GM21367 (cell line): ENCODE data around the gene TARDBP.
"Not testable (repeated sequence)": the region's sequence is repeated elsewhere in the genome, so short reads cannot be mapped to it uniquely, and the experiment has no call there.

Source experiments
- ATAC-seq: cut with Tn5 transposase; IDR thresholded peaks from one replicate; pipeline ENCODE4 v1.9.1; 2021; ENCODE audit not compliant: unreplicated experiment

Gene TARDBP

DNA sequence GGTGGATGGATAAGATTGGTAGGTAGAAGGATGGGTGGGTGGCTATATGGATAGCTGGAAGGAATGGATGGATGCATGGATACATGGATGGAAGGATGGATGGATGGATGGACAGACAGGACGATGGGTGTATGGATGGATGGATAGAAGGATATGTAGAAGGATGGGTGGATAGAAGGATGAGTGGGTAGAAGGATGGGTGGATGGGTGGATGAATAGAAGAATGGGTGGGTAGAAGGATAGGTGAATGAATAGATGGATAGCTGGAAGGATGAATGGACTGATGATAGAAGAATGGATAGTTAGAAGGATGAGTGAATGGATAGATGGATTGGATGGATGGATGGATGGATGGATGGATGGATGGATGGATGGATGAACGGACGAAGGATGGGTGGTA lies 29.6 kb downstream of the TARDBP start:
- no peak for ATAC-seq

DNA sequence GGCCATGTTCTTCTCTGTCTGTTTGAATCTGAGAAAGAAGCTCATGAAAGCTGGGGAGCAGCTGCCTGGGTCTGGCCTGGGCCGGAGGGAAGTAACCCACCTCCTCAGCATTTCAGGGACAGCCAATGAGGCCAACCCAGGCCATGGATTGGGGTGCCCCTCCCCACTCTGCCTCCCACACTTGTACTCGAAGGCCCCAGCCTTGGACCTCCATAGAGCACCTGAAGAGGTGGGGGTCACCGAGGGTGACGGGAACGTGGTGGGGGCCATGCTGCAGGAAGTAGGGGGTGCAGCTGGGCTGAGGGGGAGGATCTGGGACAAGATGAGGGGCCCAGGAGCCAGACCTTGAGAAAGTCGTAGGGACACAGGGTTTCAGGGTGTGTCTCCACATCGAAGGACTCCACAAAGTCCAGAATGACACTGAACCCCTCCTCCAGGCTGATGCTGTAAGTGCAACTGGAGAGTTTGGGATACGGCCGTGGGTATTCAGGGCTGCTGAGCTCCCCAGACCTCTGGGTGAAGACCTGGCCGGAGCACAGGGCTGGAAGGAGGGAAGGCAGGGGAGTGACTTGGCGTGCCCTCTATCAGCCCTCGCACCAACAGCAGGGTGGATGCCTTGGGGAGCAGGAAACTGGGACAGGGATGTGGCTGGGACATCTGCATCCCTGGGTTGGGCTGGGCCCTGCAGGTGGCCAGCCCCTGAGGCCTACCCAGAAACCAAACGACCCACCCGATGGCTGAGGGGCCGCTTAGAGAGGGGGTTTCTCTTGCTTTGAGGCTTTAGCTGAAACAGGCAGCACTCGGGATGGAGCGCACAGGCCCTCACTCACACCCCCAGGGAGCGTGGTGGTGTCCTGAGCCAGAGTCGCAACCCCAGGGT lies 30.8 kb downstream of the TARDBP start:
- ATAC-seq, result no peak

DNA sequence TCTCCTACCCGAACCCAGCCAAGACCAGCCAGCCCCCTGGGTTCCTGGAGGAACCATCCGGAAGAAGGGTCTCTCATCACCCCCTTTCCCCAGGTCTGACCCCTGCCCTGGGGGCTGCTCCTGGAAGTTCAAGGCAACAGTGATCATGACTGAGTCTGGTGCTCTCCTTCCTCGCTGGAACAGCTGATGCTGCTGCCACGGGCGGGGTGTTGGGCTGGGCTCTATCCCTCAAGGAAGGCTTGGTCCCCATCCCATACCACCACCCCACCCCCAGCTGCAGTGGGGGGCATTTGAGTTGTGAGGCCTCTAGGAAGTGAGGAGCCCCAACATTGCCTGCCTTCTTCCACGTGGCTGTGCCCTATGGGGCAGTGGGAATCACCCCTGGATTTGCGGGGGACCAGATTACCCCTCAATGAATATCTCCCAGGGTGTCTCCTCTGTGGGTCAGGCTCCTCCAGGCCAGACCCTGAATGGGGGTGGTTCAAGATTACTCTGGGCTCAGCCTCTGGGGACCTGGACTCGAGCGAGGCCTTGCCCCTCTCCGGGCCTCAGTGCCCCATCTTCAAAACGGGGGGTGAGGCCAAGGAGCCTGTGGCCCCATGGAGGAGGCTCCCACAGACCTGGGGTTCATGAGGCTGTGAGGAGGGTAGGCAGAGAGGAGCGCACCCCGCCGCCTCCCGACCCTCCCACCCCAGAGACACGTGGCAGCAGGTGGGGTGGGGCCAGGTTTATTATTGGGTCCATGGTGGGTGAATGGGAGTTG lies 31.8 kb downstream of the TARDBP start:
- no peak for ATAC-seq

DNA sequence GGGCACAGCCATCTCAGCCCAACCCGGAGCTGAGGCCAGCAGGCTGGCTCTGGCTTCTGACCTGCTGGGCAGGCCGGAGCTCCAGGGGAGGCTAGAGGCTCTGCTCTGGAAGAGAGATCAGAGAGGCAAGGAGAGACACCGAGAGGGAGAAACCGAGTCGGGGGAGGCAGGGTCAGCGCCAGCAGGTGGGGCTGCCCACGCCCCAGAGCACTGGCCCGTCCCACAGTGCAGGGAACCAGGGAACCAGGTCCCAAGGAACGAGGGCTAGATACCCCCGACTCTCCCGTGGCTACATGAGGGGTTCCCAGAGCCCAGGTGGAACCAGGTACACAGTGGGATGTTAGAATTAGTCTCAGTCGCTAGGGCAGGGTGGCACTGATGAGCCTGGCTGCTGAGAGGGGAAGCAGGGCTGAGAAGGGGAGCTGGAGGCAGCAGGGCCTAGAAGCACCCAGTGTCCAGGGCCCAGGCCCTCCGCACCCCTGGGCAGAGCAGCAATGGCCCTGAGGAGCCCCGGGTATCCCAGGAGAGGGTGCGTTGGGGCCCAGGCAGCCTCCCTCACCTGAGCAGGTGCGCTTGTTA lies 32.5 kb downstream of the TARDBP start:
- no peak for ATAC-seq

DNA sequence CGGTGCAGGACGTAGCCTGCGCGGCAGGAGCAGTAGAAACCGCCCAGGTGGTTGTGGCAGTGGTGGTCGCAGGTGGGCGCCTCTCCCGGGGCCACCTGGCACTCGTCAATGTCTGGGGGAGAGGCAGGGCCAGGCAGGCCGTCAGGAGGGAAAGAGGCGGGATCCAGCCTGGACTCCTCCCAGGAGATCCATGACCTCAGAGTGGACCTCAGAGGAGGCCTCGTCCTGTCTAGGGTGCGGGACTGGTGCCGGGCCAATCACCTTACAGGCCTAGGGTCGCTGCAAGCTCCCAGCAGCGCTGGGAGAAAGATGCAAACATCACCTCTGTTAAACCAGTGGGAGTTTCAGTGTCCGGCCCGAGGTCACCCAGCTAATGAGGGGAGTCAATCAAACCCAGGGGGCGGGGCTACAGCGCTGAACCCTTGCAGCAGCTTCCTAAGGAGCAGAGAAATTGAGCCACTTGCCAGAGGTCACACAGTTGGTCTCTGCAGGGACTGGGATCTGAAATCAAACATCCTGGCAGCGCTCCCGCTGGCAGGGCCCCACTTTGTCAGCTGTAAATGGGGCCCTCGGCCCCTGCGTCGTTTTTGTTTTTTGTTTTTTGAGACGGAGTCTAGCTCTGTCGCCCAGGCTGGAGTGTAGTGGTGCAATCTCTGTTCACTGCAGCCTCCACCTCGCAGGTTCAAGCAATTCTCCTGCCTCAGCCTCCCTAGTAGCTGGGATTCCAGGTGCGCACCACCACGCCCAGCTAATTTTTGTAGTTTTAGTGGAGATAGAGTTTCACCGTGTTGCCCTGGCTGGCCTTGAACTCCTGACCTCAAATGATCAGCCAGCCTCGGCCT lies 33.2 kb downstream of the TARDBP start:
- no peak for ATAC-seq

DNA sequence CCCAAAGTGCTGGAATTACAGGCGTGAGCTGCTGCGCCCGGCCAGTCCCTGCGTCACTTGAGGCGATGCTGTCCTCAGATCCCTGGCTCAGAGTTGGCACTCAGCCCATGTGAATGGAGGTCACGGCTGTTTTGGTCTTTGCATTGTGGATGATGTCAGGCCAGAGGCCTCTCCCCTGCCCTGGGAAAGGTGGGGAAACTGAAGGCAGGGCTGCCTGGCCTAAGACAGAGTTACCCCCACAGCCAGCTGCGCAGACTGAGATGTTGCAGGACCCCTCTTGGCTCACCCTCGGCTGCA lies 33.8 kb downstream of the TARDBP start:
- no peak for ATAC-seq

DNA sequence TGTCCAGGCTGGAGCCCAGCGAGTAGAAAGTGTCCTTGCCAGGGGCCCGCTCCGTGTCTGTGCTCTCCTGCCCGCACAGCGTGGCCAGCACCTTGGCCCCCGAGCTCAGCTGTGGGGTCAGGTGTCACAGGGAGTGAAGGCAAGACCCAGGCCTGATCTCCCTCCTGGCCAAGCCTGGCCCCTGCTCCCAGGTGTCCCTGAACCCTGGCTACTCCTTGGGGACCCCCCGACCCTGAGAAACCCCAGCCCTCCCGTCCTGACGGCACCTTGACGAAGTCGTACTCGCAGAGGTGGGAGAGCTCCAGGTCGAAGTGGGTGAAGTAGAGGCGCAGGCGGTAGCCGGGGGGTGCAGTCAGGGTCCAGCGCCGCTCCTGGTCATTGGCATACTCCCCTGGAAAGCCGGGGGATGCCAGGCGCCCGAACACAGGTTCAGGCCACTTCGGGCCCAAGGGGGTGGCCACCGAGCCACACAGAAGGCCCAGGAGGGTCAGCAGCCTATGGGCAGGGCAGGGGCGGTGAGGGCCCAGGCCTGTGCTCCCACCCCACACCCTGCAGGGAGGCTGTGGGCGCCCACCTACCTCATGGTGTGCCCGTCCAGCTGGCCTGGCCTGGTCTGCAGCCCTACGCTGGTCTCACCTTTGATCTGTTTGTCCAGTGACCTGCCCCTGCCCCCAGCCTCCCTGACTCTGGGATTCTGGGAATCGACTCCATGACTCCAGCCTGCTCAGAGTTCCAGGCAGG lies 34.3 kb downstream of the TARDBP start, which contains the start of gene MASP2:
MASP2 (minus strand) TSS at position 615 of the 741 bp plus-strand sequence; CDS start at position 583, 32 bp downstream.
- no peak for ATAC-seq

DNA sequence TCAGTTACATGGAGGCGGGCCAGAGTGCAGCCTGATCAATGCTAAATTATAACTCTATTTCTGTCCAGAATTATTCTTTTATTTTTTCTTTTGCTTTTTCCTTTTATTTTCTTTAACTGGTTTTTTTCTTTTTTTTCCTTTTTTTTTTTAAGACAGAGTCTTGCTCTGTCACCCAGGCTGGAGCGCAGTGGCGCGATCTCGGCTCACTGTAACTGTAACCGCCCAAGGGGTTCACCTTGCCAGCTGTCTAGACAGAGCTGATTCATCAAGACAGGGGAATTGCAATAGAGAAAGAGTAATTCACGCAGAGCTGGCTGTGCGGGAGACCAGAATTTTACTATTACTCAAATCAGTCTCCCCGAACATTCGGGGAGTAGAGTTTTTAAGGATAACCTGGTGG lies 38.7 kb downstream of the TARDBP start:
- ATAC-seq, result not testable (repeated sequence)

DNA sequence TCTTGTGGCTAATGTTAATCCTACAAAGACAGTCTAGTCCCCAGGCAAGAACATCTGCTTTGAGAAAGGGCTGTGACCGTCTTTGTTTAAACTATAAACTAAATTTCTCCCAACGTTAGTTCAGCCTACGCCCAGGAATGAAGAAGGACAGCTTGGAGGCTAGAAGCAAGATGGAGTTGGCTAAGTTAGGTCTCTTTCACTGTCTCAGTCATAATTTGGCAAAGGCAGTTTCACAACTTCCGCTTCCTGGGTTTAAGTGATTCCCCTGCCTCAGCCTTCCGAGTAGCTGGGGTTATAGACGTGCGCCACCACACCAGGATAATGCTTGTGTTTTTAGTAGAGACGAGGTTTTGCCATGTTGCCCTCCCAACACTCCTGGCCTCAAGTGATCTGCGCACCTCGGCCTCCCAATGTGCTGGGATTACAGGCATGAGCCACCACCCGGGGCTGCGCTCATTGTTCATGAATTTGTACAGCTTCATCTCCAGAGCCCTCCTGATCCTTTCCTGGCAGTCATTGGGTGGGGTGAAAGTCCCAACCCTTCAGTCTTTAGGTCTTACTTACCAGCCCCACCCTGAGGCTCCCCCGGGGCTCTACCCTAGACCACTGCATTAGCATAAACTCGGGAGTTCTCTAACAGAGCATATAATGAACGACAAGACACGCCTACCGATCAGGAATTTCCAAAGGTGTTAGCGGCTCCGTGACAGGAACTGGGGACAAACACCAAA lies 39.5 kb downstream of the TARDBP start:
- no peak for ATAC-seq

DNA sequence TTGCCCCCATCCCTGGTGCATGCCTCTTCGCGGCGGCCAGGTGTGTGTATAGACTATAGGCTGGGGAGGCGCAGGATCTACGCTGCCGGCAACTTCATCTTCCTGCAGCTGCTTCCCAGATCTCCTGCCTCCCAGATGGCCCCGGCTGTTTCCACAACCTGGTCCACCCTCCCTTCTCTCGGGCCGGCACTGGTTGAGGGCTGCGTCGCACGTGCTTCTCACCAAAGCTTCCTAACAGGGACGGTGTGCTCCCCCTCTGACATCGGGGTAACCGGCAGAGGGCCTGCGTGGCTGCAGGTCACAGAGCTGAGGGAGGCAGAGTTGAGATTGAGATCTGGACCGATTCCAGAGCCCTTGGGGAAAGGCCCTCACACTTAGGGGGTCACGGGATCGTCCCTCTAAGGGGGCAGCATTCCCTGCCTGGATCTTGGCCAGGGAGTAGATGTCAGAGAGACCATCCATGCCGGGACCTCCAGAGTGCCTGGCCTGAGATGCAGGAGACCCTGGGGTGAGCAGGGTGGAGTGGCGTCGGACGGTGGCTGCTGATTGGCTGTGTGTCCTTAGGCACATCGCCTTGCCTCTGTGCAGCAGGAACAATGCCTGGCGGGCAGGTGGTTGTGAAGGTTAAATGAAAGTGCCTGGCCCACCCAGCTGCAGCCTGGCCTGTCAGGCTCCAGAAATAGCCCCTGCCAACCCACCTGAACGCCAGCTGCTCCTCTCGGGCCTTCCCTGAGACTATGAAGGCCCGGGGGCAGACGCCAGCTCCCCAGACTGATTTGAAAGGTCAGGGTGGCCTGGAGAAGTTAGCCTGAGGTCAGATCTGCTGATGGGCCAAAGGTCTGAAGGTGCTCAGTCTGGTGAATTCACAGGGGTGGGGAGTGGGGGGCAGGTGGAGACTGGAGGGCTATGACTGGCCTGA lies 40.6 kb downstream of the TARDBP start:
- no peak for ATAC-seq

DNA sequence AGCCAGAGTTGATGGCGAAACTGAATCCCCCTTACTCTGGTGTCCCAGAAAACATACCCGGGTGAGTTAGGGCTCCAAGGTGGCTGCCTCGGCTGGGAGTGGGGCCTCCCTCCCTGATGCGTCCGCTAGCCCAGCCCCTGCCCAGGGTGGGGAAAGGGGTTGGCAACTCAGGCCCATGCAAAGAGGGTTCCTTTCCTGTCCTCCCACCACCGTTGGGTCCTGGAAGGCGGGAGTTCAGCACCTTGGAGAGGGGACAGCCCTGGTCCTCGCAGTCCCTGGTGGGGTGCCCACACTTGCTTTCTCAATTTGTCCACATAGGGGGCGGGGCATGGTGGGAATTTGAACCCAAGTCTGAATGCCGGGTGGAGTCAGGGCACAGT lies 41.3 kb downstream of the TARDBP start:
- no peak for ATAC-seq

DNA sequence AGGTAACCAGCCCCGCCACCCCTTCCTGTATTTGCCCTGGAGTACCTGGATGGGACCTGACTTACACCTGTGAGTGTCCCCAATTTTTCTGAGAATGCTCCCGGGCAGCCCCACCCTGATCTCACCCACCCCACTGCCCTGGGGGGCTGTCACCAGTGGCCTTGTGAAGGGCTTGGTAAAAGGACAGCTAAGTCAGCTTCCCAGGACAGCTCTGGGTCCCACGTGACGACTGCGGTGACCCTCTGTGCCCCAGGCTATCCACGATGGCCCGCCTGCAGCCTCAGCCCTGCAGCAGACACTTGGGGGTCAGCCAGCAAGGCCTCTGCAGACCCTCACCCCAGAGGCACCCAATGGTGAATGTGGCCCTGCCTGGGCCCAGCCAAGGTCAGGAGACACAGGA lies 41.7 kb downstream of the TARDBP start:
- no peak for ATAC-seq

DNA sequence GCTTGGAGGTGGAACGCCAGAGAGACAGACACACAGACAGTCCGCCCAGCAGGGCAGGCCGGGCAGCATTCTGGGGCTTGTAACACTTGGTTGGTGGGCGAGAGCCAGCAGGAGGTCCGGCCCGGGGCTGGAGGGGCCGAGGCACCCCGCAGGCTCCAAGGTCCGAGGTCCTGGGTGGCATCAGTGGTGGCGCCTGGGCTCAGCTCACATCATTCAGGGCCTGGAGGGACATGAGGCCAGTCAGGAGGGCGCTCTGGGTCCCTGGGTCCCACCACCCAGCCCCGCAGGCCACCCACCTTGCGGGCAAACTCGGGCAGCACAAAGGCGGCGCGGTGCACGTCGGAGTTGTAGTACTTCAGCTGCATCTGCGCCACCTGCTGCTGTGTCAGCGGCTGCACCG lies 42.2 kb downstream of the TARDBP start:
- ATAC-seq, result no peak

DNA sequence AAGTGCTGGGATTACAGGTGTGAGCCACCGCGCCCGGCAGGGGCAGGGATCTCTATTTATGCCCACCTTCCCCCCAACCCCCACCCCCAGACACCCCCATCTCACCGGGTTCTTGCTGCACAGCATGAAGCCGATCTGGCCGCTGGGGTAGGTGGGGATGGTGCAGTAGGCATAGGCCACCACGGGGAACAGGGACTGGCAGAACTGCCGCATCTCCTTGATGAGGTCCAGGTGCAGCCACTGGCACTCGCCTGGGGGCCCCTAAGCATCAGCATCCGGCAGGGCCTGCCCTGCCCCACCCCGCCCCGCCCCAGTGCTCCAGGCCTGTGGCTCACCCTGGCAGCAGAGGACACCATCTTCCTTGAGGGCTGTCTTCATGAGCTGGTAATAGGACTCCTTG lies 43.2 kb downstream of the TARDBP start:
- no peak for ATAC-seq

DNA sequence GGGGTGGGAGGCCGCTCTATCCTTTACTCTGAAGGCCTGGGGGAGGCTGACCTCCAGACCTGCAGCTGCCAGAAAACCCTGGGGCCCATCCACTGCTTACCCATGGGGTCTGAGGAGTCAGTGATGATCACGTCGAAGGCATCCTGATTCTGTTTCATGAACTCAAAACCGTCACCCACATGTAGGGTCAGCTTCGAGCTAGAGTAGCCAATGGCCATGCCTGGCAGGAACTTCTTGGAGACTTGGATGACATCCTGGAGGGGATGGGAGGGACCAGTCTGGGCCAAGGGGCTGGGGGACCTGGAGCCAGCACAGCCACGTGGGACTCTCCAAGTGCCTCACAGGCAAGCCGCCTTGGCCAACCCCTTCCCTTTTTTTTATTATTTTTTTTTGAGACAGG lies 44.0 kb downstream of the TARDBP start:
- ATAC-seq, result no peak

DNA sequence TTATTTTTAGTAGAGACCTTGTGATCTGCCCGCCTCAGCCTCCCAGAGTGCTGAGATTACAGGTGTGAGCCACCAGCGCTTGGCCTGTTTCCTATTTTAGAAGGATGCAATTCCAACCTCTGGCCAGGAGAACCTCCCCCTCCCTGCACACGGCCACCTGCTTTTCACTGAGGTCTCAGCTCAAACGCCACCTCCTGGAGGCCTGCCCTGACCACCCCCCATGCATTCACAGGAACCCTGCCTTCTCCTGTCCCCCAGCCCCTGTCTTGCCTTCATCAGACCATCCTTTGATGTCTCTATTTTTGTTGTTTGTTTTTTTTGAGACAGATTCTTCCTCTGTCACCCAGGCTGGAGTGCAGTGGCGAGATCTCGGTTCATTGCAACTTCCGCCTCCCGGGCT lies 45.0 kb downstream of the TARDBP start:
- ATAC-seq, result no peak

DNA sequence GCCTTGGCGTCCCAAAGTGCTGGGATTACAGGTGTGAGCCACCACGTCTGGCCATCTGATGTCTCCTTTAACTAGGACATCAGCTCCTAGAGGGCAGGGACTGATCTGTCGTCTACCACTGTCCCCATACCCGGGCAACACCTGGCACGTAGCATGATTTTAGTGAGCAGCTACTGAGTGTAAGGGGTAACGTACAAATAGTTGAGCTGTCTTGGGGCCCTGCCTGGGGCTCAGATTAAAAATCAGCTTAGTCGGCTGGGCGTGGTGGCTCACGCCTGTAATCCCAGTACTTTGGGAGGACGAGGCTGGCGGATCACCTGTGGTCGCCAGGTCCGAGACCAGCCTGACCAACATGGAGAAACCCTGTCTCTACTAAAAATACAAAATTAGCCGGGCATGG lies 45.6 kb downstream of the TARDBP start:
- no peak for ATAC-seq

DNA sequence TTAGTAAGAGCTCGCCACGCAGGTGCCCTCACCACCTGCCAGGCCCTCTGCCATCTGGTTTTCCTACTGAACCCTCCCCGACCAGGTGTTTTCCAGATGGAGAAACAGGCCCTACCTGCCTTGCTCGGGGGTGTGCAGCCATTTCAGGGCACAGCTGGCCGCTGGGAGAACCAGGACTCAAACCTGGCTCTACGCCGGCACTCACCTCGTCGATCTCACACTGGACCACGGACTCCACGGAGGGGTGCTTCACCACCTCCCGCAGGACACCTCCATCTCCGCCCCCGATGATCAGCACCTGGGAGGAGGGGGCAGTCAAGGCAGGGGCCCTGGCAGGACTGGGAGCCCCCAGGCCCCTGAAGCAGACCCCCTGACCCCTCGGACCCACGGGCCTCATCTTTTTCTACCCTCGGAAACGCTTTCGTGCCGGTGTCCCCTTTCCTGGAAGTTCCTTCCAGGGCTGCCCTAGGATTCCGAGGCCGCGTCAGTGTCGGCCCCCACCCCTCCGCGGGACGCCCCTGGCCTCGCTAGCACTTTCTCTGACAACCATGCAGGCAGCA lies 46.2 kb downstream of the TARDBP start:
- ATAC-seq, result no peak
